ENCODE measurements around the gene SLC30A7.

Gene SLC30A7

GRCh38 chr1:100989306-100990077, 93.6 kb downstream of the SLC30A7 start:
- no peak for DNase-seq

- DNase-seq = no peak
These were observed 99.5 kb downstream of the SLC30A7 start for GRCh38 chr1:100995198-100995988.

GRCh38 chr1:100998426-100998825, 102.5 kb downstream of the SLC30A7 start:
- DNase-seq = no peak

GRCh38 chr1:101000131-101000873, 104.4 kb downstream of the SLC30A7 start:
- DNase-seq = no peak

GRCh38 chr1:101002551-101002950, 106.7 kb downstream of the SLC30A7 start:
- DNase-seq = no peak

GRCh38 chr1:101003012-101003650, 107.2 kb downstream of the SLC30A7 start:
- DNase-seq = no peak

- DNase-seq = peak; percentile 49
These were observed 108.2 kb downstream of the SLC30A7 start for GRCh38 chr1:101004061-101004460.

- DNase-seq = no peak
These were observed 108.8 kb downstream of the SLC30A7 start for GRCh38 chr1:101004670-101005069.

- DNase-seq = no peak
These were observed 109.3 kb downstream of the SLC30A7 start for GRCh38 chr1:101005183-101005582.

GRCh38 chr1:101005871-101006270, 110.0 kb downstream of the SLC30A7 start:
- DNase-seq = no peak

GRCh38 chr1:101006553-101006952, 110.7 kb downstream of the SLC30A7 start:
- DNase-seq = no peak

- no peak for DNase-seq
These were observed 112.4 kb downstream of the SLC30A7 start for GRCh38 chr1:101008229-101008834.

GRCh38 chr1:101013776-101014175, 117.9 kb downstream of the SLC30A7 start:
- no peak for DNase-seq

GRCh38 chr1:101017448-101017847, 121.6 kb downstream of the SLC30A7 start:
- no peak for DNase-seq

GRCh38 chr1:101022294-101022693, 126.4 kb downstream of the SLC30A7 start:
- DNase-seq = peak; percentile 71

GRCh38 chr1:101025283-101025656, 129.4 kb downstream of the SLC30A7 start:
- no peak for DNase-seq

GRCh38 chr1:101025657-101026429, 130.0 kb downstream of the SLC30A7 start, which contains the start of gene DPH5:
TSS of gene DPH5 (minus strand) at chr1:101025784. CDS start at chr1:101025443, 341 bp downstream.
- DNase-seq = peak; percentile 63

- no peak for DNase-seq
These were observed 130.5 kb downstream of the SLC30A7 start for GRCh38 chr1:101026430-101026788.

- no peak for DNase-seq
These were observed 131.4 kb downstream of the SLC30A7 start for GRCh38 chr1:101027194-101027772.

- no peak for DNase-seq
These were observed 132.6 kb downstream of the SLC30A7 start for GRCh38 chr1:101028466-101028865.

GRCh38 chr1:101029184-101029583, 133.3 kb downstream of the SLC30A7 start:
- no peak for DNase-seq

All from DMS153 (cell line).